Lower lobe of right lung (tissue), 2 donors: Measurements from ENCODE around the gene DDX49. TPM values are rescaled to one million over a fixed set of nuclear protein-coding genes. Genes with fewer than 3 reads are reported as not detected.

Experiments used
- ATAC-seq, 2 donors: fragments of 200-7000 bp; cut with Tn5 transposase; one replicate each; pipeline ENCODE4 v1.9.1; 2020 to 2022; ENCODE audit warnings: mild to moderate bottlenecking in 2 of 2, moderate library complexity in 2 of 2
- DNase-seq: peaks from one replicate; pipeline ENCODE4 v3.0.0-alpha.2; 2020
- H3K27ac ChIP-seq: fragments of 200-600 bp; one replicate; pipeline ENCODE4 v1.8.0; 2022
- H3K27me3 ChIP-seq: fragments of 200-600 bp; one replicate; pipeline ENCODE4 v1.8.0; 2022; ENCODE audit warnings: low read depth
- H3K36me3 ChIP-seq: fragments of 200-600 bp; one replicate; pipeline ENCODE4 v1.8.0; 2022; ENCODE audit warnings: mild to moderate bottlenecking
- H3K4me1 ChIP-seq: fragments of 200-600 bp; one replicate; pipeline ENCODE4 v1.8.0; 2022
- H3K4me3 ChIP-seq: fragments of 200-600 bp; one replicate; pipeline ENCODE4 v1.8.0; 2022; ENCODE audit warnings: mild to moderate bottlenecking
- H3K9me3 ChIP-seq: fragments of 200-600 bp; one replicate; pipeline ENCODE4 v1.8.0; 2022
- CTCF ChIP-seq: fragments of 200-600 bp; IDR thresholded peaks from one replicate; pipeline ENCODE4 v1.8.0; 2022; ENCODE audit warnings: antibody characterized with exemption, mild to moderate bottlenecking
- intact Hi-C: fragments of 100-400 bp; cut with DNase I; formaldehyde crosslinking; loops from one replicate; pipeline ENCODE4 v1.11.0; 2022
- total RNA-seq: library from RNA; stranded (reverse); fragmentation: NEBNext Ultra II Directional; extraction: Animal tissue kit (Norgen Biotek cat#: 25700); gene quantifications from one replicate; pipeline ENCODE4 v1.2.1, GENCODE V29; 2021
- donor health status: DM: no; HTN: yes; CAD: no; lungs with severe emphysema.

Gene DDX49
- total RNA-seq, 1 donor from 2014 or later: 32.2 TPM

DNA sequence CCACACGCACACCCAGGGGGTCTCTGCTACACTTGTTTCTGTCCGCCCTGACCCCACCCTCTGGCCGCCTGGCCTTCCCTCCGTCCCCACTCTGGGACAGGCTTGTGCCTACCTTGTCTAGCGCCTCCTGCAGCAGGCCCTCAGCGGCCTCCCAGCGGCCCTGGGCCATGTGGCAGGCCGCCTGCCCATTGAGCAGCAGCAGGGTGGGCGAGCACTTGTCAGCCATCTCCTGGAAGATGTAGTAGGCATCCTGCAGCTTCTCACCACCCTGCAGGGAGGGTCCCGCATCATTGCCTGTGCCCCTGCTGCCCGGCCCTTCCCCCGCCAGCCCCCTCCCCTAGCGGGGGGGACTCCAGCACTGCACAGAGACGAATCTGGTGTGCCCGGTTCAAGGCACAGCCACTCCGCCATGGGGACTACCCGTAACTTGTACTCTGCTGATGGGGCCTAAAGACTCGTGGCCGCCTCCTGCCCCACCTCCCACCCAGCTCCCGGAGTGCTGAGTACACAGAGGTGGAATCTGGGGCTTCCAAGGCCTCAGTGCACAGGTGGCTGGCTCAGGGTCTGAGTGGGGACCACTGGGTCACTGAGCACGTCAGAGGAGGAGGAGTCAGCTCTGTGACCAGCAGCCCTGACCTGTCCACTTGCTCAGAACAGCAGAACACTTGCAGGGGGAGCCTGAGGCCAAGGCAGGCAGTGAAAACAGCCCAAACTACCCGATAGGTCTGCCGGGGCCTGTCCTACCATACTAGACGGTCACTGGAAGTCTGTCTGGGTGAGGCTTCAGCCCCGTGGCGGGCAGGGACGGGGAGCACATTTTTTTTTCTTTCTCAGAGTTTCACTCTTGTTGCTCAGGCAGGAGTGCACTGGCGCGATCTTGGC lies 16.1 kb upstream of the DDX49 start:
- Histone ChIP-seq H3K4me1 (no peaks in the 10 kb centered on the region), H3K9me3 (no peaks in the 10 kb centered on the region), H3K4me3 (no peak overlapping the region), H3K36me3 (peaks cover 85% of the 10 kb centered on the region), H3K27me3 (no peaks in the 10 kb centered on the region), H3K27ac (no peak overlapping the region)
- intact Hi-C loops: no loop called here
- DNase-seq: no peak
- no peak for TF ChIP-seq CTCF
- no peak for ATAC-seq

GRCh38 chr19:18904334-18905057 lies 15.0 kb upstream of the DDX49 start:
- DNase-seq (no peak), ATAC-seq (no peak)
- peaks cover 87% of the 10 kb centered on the region for H3K36me3 ChIP-seq
- no peaks in the 10 kb centered on the region for H3K9me3 ChIP-seq
- no peaks in the 10 kb centered on the region for H3K27me3 ChIP-seq
- H3K4me3 ChIP-seq: no peak overlapping the region
- H3K4me1 ChIP-seq: no peaks in the 10 kb centered on the region
- intact Hi-C loops: no loop called here
- H3K27ac ChIP-seq: no peak overlapping the region
- TF ChIP-seq CTCF: no peak

GRCh38 chr19:18905058-18905456 lies 14.5 kb upstream of the DDX49 start:
- peaks cover 87% of the 10 kb centered on the region for H3K36me3 ChIP-seq
- DNase-seq (no peak), ATAC-seq (no peak)
- no peak for TF ChIP-seq CTCF
- no peak overlapping the region for H3K4me3 ChIP-seq
- intact Hi-C loops: no loop called here
- no peaks in the 10 kb centered on the region for H3K4me1 ChIP-seq
- no peaks in the 10 kb centered on the region for H3K27me3 ChIP-seq
- no peaks in the 10 kb centered on the region for H3K9me3 ChIP-seq
- H3K27ac ChIP-seq: no peak overlapping the region

DNA sequence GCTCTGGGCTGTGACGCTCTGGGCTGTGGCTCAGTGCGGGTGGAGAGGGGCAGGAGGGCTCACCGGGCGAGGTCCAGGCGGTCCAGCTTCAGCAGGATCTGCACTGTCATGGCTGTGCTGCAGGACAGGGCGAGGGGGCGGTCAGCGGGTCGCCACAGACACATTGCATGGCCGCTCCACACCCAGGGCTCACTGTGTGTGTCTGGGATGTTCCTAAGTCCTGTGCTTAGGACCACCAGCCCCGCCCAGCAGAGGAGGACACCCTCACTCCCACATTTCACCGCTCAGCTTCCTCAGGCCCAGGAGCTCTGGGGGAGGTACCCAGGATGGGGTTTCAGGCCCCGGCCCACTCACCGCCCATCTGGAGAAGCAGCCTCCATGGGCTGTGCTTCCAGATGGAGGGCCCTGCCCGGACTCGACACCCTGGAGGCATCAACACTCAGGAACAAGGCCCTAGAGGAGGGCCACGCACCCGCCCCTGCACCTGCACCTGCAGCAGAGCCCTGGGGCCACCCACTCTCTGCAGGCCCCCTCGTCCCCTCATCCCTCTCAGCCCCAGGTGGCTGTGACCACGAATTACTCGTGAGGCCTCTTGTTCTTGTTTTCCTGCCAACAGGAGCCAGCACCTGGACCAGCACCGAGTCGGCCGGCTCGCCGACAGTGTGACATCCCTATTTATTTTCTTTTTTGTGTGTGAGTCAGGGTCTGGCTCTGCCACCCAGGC lies 13.8 kb upstream of the DDX49 start:
- ATAC-seq (peak in 1 of 2 donors; percentile 5), DNase-seq (no peak)
- no peaks in the 10 kb centered on the region for H3K9me3 ChIP-seq
- no peaks in the 10 kb centered on the region for H3K27me3 ChIP-seq
- no peak for TF ChIP-seq CTCF
- H3K27ac ChIP-seq: no peak overlapping the region
- H3K4me1 ChIP-seq: no peaks in the 10 kb centered on the region
- peaks cover 87% of the 10 kb centered on the region for H3K36me3 ChIP-seq
- intact Hi-C loops: no loop called here
- no peak overlapping the region for H3K4me3 ChIP-seq
